ENCODE data around the gene CHD2. TPM values are rescaled to one million over a fixed set of nuclear protein-coding genes. Genes with fewer than 3 reads are reported as not detected.
"Not testable (repeated sequence)": the region's sequence is repeated elsewhere in the genome, so short reads cannot be mapped to it uniquely, and the experiment has no call there.

CHD2 gene
- 167 TPM for total RNA-seq

DNA sequence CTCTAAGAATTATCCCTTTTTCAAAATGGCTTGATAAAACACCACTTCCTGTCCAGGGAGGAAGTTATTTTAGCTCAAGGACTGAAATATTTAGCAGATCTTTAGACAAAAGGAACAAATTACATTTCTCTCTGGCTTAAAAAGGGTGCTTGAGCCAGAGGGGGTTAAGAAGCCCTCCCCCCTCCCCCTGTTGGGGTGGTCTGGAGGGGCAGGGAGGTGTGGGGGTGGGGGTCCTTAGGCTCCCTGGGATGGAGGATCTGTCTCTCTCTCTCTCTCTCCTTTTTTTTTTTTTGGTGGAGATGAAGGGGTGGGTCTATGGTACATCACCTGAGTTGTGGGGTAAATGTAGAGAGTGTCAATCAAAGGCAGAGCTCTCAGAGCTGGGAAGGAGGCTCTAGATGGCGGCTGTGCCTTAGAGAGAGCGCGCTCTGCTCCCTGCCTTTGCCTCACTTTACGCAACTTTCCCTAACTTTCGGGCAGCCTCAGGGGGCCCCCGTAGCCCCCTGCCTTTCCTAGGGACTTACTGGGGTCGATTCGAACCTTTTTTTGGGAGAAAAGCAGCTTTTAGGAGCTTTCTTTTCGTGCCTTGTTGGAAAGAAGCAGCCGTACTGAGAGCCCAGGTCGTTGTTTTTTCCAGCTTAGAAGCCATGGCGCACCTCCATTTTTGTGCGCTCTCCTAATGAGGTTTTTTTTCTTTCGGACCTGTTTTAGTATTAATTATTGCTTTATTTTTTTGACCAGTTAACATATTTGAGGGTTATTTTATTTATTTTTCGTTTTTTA lies at the start of gene CHD2:
Gene CHD2, plus strand, starts transcription at position 377 of the 783 bp plus-strand sequence. CDS start 914 bp downstream, outside the sequence.
- ATAC-seq (peak; percentile 76), DNase-seq (ENCODE audit: low spot score) (peak; percentile 81)
- intact Hi-C loops (cut with DNase I) = no loop called here

DNA sequence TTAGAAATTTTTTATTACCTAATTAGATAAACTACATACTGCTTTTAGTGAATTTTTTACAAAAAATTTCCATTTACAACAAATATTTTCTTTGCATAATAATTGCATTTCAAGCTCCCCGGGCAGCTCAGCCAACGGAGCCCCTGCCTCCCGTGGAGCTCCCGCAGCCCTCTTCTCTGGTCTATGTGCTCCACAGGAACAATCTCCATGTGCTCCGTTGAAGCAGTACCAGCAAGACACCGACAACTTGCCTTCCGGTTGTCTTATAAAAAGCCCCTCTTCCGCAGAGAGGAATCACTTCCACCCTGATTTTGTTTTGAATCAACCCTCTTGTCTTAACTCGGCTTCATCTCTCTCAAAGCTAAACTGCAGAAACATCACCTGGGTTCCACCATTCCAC lies 46.9 kb upstream of the CHD2 start:
- ATAC-seq (no peak), DNase-seq (ENCODE audit: low spot score) (no peak)
- intact Hi-C loops (cut with DNase I) = no loop called here

DNA sequence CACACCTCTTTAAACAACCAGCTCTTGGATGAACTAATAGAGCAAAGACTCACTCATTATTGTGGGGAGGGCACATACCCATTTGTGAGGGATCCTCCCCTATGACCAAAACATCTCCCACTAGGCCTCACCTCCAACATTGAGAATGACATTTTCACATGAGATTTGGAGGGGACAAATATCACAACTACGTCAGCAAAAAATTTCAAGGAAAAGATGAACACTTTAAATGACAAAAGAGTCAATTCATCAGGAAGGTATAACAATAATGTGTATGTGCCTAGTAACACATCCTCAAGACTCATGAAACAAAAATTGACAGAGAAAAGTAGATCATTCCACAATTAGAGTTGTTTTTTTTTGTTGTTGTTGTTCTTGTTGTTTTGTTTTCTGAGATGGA lies 38.4 kb upstream of the CHD2 start:
- intact Hi-C loops (cut with DNase I) = no loop called here
- ATAC-seq (no peak), DNase-seq (ENCODE audit: low spot score) (no peak)

DNA sequence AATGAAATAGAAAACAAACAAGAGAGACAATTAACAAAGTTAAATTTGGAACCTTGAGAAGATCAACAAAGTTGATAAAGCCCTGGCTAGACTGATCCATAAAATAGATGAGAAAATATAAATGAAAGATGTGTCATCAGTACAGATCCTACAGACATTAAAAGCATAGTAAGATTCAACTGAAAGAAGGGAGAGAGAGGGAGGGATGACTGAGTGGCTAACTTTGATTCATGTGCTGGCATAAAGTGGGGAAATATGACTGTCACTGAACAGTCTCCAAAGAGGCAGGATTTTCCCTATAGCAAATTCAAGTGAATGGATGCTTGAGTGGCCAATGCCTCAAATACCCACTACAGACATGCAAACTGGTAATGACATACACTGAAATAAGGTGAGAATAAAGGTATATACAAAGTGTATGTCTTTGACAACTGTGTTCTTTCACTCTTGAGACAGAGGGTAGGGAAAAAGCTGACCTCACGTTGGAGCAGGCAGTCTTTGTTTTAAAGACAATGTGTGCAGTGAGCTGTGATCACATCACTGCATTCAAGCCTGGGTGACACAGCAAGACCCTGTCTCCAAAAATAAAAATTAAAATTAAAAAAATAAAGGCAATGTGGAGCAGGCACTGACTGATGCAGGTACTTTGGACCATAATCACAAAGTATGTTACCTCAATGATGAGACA lies 35.9 kb upstream of the CHD2 start:
- no peak for ATAC-seq
- no peak for DNase-seq (ENCODE audit: low spot score)
- intact Hi-C loops (cut with DNase I) = no loop called here

DNA sequence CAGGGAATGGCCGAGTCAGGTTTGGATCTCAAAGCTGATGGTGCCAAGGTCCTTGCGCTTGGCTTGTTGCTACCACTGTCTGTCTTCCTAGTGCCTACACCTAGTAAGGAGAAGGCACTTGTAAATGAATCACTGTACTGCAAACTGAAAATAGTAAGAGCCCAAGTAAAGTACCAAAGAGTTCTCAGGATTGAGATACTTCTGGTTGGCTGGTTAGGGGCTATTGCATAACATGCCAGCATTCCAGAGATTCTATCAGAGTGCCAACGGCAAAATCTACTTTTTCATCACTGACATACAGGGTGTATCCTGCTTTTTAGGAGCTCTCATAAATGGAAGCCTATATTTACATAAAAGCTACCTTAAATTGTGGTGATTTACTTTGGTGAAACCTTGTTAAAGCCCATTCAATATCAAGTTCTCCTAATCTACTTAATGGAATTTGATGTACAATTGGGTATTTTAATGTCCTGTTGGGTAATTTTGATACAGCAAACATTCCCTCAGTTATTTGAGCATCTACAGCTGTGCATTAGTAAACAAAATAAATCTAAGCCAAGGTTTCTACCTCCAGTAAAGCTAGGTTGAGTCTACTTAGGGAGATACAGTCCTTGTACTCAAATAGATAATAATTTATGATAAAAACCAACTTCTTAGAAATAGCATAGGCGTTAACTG lies 30.7 kb upstream of the CHD2 start:
- DNase-seq (ENCODE audit: low spot score) = no peak

DNA sequence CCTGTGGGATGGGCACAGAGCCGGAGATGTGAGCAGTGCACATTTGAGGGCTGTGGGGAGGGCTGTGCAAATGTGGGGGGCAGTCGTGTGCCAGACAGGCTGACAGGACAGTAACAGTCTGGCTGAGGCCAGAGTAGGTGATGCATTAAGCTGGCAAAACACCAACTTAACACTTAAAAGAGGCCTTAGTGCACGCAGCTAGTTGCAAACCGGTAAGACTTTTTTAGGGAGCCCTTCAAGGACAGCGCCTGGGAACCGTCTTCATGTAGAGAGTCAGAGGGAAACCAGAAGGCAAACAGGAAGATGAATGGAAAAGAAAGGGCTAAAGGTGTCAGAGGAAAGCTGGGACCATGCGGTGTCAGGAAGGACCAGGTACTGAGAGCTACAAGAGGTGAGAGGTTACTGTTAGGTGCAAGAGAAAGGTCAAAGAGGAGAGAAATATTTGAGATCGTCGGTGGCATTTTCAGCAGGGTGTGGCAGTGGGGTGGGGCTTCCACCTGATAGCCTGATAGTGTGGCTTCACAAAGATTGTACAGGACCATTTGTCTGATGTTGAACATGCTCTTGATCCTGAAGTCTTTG lies 30.0 kb upstream of the CHD2 start:
- no peak for DNase-seq (ENCODE audit: low spot score)
- no peak for ATAC-seq
- intact Hi-C loops (cut with DNase I) = no loop called here

More for the DNA sequence above, 30.7 kb upstream of the CHD2 start:
- peak; percentile 65 for ATAC-seq
- intact Hi-C loops (cut with DNase I) = no loop called here

DNA sequence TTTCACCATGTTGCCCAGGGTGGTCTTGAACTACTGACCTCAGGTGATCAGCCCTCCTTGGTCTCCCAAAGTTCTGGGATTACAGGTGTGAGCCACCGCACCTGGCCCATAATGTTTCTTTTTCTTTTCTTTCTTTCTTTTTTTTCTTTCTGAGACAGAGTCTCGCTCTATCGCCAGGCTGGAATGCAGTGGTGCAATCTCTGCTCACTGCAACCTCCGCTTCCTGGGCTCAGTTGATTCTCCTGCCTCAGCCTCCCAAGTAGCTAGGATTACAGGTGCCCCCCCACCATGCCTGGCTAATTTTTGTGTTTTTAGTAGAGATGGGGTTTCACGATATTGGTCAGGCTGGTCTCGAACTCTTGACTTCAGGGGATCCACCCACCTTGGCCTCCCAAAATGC lies 27.2 kb upstream of the CHD2 start:
- intact Hi-C loops (cut with DNase I); DNase-seq (ENCODE audit: low spot score); ATAC-seq: not testable (repeated sequence)

DNA sequence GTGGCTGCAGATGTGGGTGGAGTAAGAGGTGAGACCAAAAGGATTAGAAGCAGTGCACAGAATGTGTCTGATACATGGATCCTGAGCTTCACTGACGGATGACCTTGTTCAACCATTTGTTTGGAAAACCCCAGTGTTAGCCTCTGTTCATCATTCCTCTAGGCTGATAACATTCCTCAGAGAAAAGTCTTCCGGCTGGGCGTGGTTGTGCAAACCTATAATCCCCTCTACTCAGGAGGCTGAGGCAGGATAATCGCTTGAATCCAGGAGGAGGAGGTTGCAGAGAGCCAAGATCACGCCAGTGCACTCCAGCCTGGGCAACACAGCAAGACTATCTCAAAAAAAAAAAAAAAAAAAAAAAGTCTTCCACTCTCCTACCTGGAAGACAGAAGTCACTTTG lies 23.1 kb upstream of the CHD2 start:
- intact Hi-C loops (cut with DNase I) = no loop called here
- DNase-seq (ENCODE audit: low spot score) (no peak), ATAC-seq (no peak)

DNA sequence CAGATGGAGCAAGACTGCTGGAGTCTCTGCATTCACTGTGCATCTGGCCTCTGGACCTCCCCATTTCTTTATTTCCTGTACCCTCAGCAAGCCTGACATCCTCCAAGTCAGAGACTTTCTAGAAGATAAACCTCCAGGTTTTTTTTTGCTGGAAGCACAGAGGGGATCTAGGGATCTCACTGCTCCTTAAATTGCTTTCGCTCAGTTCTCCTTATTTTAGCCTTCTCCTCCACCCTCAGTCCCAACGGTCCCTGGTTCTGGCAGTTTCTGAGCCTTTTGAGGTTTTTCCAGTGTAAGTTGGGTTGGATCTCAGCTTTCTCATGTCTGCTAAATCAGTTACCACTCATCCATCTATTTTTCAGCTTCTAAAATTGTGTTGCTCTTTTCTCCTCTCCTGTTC lies 22.7 kb upstream of the CHD2 start:
- intact Hi-C loops (cut with DNase I) = no loop called here
- no peak for ATAC-seq
- DNase-seq (ENCODE audit: low spot score) = no peak

DNA sequence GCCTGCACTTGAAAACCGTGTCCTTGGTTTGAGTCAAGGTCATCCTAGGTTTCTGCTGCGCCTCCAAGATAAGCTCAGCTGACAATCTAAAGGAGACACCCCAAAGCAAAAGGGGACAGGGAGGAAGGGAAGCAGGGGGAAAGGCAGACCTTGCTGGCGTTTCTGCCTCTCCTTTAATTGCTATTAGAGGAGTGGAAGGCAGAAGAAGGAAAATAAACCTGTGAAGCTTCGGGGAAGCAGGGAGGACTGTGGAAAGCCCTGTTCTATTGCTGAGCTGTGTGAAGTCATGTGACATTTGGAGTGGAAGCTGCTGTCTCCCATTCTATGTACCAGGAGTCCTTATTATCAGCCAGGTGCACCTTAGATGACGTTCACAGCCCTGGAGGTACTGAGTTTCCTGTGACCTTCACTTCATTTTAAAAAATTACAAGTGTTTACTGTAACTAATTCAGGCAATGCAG lies 21.5 kb upstream of the CHD2 start:
- intact Hi-C loops (cut with DNase I) = no loop called here
- ATAC-seq = no peak
- no peak for DNase-seq (ENCODE audit: low spot score)

DNA sequence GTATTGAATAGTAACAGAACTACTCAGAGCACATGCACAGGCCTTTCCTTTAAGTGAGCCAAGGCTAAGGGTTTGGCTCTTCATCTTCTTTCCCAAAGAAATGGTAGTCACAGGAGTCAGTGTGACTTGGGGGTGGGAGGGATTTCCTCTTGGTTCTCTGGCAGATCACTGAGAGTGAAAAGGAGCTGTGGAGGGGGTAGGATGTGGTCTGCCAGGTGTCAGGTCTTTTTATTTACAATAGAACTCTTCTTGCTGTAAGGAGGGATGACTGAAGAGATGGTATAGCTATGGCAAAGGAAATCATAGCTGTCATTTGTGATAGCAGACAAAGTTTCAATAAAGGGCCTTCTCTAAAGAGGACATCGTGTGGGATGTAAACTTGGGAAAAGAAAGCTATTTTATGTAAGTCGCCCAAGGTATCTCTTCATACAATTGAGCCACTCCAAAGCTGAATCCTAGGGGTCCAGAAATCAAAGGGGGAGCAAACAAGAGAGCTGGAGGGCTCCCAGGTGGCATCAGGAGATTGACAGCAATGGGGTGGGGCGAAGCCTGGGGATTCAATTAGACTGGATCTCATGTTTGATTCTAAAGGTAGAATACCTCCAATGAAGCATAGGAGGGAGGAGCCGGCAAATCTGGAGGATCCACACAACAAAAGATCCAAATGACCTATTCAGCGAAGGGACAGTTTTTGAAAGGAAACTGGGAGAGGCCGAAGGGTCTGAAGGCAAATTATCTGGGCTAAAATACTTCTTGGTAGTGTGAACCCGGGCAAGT lies 20.0 kb upstream of the CHD2 start:
- no peak for DNase-seq (ENCODE audit: low spot score)
- intact Hi-C loops (cut with DNase I) = no loop called here
- no peak for ATAC-seq

DNA sequence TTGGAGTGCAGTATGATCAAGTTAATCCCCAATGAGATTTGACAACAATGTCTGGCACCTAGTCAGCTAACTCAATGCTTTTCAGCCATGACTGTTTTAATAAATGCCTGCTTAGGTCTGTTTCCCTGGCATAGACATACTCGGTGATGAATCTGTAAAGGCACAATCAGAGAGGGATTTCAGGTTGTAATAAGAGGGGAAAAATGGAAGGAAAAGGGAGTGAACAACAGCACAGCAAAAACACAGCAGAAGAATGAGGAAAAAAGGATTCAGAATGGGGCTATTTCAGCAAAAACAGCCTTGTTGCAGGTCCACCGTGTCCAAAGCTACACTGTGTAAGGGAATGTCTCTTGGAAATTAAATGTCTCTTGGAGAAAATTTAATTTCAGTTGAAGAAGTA lies 19.3 kb upstream of the CHD2 start:
- ATAC-seq (no peak), DNase-seq (ENCODE audit: low spot score) (no peak)
- intact Hi-C loops (cut with DNase I) = no loop called here

DNA sequence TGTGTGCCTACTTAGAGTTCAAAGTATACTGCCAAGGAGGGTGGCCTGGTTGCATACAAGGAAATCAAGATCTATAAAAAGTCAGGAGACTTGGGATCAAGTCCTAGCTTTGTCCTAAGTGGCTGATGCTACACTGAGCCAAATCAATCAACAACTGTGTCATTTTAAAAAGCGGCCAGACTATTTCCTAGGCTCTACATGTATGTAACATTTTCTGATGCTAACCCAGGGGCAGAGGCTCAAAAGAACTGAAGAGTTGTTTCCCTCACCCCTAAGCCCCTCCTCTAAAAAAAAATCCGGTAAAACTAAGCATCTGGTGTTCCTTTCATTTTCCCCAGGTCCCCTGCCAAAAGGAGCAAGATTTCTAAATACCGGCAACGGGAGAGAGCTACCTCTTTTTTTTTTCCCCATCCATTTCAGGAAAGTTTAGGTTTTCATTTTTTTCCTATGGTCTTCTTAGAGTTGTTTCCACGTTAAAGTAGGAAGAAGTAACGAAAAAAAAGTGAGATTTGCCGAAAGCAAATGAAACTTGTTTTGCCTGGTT lies 18.8 kb upstream of the CHD2 start:
- intact Hi-C loops (cut with DNase I) = no loop called here
- DNase-seq (ENCODE audit: low spot score) (no peak), ATAC-seq (peak; percentile 5)

DNA sequence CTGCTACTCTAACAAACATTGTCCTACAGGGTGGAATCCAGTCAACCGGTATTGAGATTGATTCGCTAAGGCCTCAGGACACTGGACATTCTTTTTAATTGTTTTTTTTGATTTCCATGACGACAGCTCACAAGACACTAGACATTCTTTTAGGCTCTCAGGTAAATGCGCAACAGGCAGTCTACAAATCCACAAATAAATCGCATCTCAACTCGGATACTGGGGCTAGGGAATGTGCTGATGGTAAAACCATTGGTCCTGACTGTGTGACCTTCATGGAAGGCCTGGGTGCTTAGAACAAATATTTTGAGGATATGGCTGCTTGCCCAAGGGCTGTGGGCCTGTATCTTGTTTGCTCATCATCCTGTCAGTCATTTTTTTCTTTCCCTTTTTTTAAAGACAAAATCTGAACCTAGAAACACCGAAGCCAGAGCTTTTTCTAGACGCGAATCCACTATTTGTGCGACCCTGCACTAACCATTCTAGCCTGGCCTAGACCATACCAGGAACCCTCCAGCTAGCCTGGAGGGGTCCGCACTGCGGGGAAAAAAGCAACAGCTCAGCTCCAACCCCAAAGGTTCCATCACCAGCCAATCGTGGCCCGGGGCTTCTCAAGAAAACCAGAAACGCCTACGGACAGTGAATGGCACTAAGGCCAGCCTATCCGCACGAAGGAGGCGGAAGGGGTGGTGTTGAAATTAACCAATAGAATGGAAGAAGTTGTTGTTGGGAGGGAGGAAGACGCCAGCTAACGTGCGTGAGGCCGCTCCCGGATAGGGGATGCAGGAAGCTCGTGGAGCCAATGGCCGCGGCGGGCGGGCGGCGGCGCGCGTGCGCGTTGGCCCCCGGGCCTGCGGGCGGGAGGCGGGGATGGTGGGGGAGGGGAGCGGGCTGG lies 18.1 kb upstream of the CHD2 start:
- intact Hi-C loops (cut with DNase I) = no loop called here
- ATAC-seq (peak; percentile 96), DNase-seq (ENCODE audit: low spot score) (peak; percentile 98)

DNA sequence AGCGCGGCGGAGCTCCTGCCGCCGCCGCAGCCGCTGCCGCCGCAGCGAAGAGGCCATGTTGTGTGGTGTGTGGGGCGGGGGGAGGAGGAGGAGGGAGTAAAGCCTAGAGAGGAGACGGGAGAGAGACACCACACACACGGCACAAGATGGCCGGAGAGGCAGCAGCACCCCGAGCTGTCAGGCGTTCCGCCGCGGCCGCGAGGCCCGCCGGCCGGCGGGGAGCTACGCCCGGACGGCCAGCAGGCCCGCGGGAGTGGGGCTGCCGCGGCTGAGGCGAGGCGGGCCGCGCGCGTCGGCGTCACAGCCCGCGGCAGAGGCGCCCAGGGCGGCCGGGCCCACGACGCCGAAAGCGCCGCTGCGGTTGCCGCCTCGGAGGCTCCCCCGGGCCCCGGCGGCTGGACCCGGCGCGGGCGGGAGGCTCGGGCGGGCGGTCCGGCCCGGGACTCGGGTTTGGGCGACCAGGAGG lies 17.4 kb upstream of the CHD2 start:
- no peak for DNase-seq (ENCODE audit: low spot score)
- intact Hi-C loops (cut with DNase I) = no loop called here
- ATAC-seq = peak; percentile 90

DNA sequence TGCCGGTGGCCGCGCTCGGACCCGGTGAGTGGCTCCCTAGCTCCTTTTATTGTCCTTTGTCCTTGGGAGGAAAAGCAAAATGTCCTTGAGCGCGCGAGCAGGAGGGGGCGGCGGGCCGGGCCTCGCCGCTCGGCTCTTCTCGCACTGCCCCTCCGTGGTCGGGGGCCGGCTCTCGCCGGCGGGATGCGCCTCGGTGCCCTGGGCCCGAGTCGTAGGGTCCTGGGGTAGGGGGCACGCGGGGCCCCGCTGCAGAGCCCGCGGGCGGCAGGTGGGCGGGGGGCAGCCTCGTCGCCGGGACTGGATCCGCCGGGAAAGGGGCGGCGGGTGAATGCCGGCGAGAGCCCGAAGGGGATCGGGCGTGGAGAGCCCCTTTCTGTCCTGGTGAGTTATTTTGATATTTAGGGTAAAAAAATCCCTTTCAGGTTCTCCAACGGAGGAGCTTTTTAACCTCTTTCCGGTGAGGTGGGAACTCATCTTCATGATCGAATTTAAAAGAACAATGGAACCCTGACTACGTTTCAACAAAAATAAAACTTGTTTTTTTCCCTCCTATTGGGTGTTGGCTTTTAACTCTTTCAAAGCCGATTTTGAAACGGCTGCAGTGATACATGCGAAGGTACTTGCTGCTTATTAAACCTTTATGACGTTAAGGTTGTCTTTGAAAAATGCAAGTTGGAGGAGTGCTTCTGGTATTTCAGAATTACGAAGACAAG lies 16.8 kb upstream of the CHD2 start:
- no peak for ATAC-seq
- intact Hi-C loops (cut with DNase I) = no loop called here
- peak; percentile 66 for DNase-seq (ENCODE audit: low spot score)

DNA sequence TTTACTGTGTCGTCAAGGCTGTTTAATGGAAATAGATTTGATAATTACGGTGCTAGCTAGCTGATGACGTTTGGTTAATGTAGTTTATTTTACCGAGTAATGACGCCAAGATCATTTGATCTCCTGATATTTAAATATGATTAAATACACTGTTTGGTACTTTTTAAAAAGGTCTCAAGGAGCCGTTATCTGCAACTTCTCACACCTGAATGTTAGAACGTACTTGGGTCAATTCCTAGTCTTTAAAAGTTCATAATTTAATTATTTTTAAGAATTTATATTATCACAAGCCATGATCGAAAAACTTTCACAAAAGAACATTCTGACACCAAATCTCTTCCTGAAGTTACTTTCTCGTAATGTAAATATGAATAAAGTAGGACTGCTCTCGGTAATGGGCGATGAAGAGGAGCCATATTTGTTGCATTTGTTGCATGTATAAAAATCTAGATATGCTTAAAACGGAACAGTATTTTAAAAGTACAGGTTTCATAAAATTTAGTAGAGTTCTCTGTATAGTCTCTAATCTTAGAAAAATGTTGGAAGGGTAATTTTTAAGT lies 16.2 kb upstream of the CHD2 start:
- intact Hi-C loops (cut with DNase I) = no loop called here
- DNase-seq (ENCODE audit: low spot score) = no peak
- ATAC-seq = no peak

All from sciatic nerve (tissue), 2 donors.